Measurements from ENCODE around the gene GDPD5. TPM values are rescaled to one million over a fixed set of nuclear protein-coding genes. Genes with fewer than 3 reads are reported as not detected.

The GDPD5 gene
- polyA plus RNA-seq, 2 donors, result 1.9 to 3.0 TPM

DNA sequence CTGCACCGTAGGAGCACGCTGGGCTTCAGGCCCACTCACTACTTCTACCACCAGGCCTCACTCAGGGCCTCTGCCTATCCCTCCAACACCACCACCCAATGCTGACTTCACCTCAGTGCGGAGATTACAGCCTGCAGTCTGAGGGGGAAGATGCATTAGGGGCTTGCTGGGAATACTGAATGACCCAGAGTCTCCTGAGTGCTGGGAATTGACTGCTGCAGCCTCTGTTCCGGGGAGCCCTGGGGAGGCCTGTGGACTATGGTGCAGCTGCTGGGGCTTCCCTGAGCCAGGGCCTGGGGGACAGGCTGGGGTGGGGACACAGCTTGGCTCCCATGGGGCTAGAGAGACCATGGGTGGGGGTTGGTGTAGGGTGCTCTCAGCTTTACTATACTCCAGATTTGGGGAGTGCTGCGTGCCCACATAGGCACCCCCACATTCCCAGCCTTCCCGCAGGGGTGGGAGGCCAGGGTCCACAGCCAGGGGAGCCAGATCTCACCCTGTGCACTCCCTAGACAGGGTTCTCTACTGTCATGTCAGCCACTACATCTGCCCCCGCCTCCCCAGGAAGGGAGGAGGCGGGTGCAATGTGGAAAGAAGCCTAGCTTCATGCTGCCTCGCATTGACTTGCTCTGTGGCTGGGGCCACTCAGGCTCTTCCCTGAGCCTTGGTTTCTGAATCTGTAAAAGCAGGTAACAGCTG, 44.4 kb downstream of the GDPD5 start:
- no peaks in the 10 kb centered on the region for H3K27me3 ChIP-seq (ENCODE audit: control insufficient read depth in 1 of 2, insufficient read depth in 2 of 2, low read length in 2 of 2)
- 90 to 98% methylated on average over 9 of the region's 9 CpGs for WGBS, 2 donors
- H3K4me3 ChIP-seq (ENCODE audit: low read depth in 1 of 2, low read length in 2 of 2), result no peak overlapping the region
- no peaks in the 10 kb centered on the region for H3K36me3 ChIP-seq (ENCODE audit: control insufficient read depth in 2 of 2, insufficient read depth in 2 of 2, low read length in 1 of 2)
- no peak overlapping the region for H3K27ac ChIP-seq (ENCODE audit: low read depth in 2 of 2, low read length in 1 of 2)
- H3K4me1 ChIP-seq (ENCODE audit: control insufficient read depth in 2 of 2, insufficient read depth in 2 of 2, low read length in 1 of 2), result no peaks in the 10 kb centered on the region
- no peaks in the 10 kb centered on the region for H3K9me3 ChIP-seq (ENCODE audit: control insufficient read depth in 2 of 2, insufficient read depth in 1 of 2, low read depth in 1 of 2, low read length in 1 of 2)

DNA sequence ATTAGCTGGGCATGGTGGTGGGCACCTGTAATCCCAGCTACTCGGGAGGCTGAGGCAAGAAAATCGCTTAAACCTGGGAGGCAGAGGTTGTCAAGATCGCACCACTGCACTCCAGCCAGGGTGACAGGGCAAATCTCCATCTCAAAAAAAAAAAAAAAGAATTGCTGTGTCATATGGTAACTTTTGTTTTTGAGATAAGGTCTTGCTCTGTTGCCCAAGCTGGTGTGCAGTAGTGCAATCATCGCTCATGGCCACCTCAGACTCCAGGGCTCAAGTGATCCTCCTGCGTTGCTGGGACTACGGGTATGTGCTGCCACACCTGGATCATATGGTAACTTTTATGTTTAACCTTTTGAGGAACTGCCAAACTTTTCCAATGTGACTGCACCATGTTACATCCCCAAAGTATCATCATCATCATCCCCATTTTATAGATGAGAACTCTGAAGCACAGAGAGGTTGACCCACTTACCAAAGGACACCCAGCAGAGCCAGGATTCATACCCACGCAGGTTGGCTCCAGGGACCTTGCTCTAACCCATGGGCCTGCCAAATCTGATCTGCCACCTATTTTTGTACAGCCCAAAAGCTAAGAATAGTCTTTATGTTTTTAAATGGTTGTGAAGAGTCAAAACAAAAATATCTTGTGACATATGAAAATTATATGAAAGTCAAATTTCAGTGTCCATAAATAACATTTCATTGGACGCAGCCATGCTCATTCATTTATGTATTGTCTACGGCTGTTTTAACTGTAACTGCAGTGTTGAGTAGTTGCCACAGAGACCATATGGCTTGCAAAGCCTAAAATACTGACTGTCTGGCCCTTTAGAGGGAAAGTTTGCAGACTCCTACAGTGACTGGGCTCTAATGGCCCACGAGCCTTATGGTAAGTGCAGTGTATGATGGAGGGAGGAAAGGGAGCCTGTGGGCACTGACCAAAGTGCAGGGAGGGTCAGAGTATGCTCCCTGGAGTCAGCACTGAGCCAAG, 45.3 kb downstream of the GDPD5 start:
- no peaks in the 10 kb centered on the region for H3K27me3 ChIP-seq (ENCODE audit: control insufficient read depth in 1 of 2, insufficient read depth in 2 of 2, low read length in 2 of 2)
- WGBS, 2 donors, result 86 to 89% methylated on average over 10 of the region's 10 CpGs
- no peaks in the 10 kb centered on the region for H3K36me3 ChIP-seq (ENCODE audit: control insufficient read depth in 2 of 2, insufficient read depth in 2 of 2, low read length in 1 of 2)
- H3K4me1 ChIP-seq (ENCODE audit: control insufficient read depth in 2 of 2, insufficient read depth in 2 of 2, low read length in 1 of 2), result peaks cover 3 to 6% of the 10 kb centered on the region in 2 donors
- H3K27ac ChIP-seq (ENCODE audit: low read depth in 2 of 2, low read length in 1 of 2), result no peak overlapping the region
- H3K4me3 ChIP-seq (ENCODE audit: low read depth in 1 of 2, low read length in 2 of 2), result no peak overlapping the region
- no peaks in the 10 kb centered on the region for H3K9me3 ChIP-seq (ENCODE audit: control insufficient read depth in 2 of 2, insufficient read depth in 1 of 2, low read depth in 1 of 2, low read length in 1 of 2)

DNA sequence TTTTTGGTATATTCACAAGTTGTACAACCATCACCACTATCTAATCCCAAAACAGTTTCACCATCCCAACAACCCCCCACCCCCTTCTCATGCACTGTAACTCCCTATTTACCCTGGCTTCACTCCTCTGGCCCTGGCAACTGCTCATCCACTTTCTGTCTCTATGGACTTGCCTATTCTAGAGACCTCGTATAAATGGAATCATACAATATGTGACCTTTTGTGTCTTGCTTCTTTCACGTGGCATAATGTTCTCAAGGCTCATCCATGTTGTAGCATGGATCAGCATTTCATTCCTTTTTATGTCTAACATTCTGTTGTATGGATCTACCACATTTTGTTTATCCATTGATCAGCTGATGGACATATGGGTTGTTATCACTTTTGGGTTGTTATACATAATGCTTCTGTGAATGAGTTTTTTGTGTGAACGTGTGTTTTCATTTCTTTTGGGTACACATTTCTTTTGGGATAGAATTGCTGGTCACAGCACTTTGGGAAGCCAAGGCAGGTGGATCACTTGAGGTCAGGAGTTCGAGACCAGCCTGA, 46.1 kb downstream of the GDPD5 start:
- WGBS, 2 donors, result 73 to 74% methylated on average over 4 of the region's 4 CpGs
- no peaks in the 10 kb centered on the region for H3K9me3 ChIP-seq (ENCODE audit: control insufficient read depth in 2 of 2, insufficient read depth in 1 of 2, low read depth in 1 of 2, low read length in 1 of 2)
- peaks cover 4 to 6% of the 10 kb centered on the region in 2 donors for H3K4me1 ChIP-seq (ENCODE audit: control insufficient read depth in 2 of 2, insufficient read depth in 2 of 2, low read length in 1 of 2)
- no peak overlapping the region for H3K4me3 ChIP-seq (ENCODE audit: low read depth in 1 of 2, low read length in 2 of 2)
- H3K27me3 ChIP-seq (ENCODE audit: control insufficient read depth in 1 of 2, insufficient read depth in 2 of 2, low read length in 2 of 2), result no peaks in the 10 kb centered on the region
- no peaks in the 10 kb centered on the region for H3K36me3 ChIP-seq (ENCODE audit: control insufficient read depth in 2 of 2, insufficient read depth in 2 of 2, low read length in 1 of 2)
- H3K27ac ChIP-seq (ENCODE audit: low read depth in 2 of 2, low read length in 1 of 2), result no peak overlapping the region

DNA sequence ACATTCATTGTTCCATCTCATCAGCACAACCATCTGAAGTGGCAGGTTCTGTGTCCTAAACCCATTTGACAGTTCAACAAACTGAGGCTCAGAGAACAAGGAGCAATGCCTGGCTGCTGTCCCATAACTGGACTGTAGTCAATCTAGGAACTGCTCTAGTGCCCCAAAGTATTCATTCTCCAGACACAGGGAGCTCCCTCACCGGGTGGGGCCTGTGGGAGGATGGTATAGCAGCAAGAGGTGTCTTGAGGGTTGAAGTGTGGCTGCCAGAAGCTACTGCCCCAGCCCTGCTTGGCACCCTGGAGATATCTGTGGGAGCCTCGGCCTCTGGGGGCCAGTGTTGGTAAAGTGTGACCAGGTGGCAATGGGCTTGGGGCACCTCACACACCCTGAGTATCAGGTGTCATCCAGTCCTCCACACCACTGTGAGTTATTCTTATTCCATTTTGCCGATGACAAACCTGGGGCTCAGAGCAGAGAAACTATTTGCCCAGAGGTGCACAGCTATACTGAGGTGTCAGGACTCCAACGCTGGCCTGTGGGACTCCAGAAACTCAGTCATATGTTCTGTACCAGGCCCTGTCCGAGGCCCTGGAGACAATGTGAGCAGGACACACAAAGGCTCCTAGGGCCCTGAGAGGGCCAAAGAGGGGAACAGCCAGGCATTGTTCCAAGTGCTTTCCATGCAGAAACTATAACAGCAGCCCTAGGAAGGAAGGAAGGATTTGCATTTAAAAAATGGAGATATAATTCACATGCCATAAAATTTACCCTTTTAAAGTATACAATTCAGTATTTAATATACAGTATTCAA, 46.8 kb downstream of the GDPD5 start:
- H3K27me3 ChIP-seq (ENCODE audit: control insufficient read depth in 1 of 2, insufficient read depth in 2 of 2, low read length in 2 of 2), result no peaks in the 10 kb centered on the region
- H3K4me3 ChIP-seq (ENCODE audit: low read depth in 1 of 2, low read length in 2 of 2), result no peak overlapping the region
- H3K4me1 ChIP-seq (ENCODE audit: control insufficient read depth in 2 of 2, insufficient read depth in 2 of 2, low read length in 1 of 2), result peaks cover 4 to 6% of the 10 kb centered on the region in 2 donors
- no peaks in the 10 kb centered on the region for H3K36me3 ChIP-seq (ENCODE audit: control insufficient read depth in 2 of 2, insufficient read depth in 2 of 2, low read length in 1 of 2)
- H3K27ac ChIP-seq (ENCODE audit: low read depth in 2 of 2, low read length in 1 of 2), result no peak overlapping the region
- no peaks in the 10 kb centered on the region for H3K9me3 ChIP-seq (ENCODE audit: control insufficient read depth in 2 of 2, insufficient read depth in 1 of 2, low read depth in 1 of 2, low read length in 1 of 2)
- 73 to 77% methylated on average over 5 of the region's 5 CpGs for WGBS, 2 donors

DNA sequence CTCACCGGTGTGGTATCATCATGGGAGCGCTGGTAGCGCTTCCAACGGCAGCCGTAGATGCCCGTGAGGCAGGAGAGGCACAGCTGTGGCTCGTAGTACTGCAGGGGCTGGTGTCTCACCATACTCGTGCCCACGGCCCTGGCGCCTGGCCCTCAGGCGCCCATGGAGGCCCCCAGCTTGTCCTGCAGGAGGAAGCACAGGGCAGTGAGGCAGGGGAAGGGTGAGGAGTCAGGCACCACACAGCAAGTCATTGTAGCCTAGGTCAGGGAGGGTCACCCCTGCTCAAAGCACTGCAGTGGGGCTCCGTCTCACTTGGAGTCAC, 48.2 kb downstream of the GDPD5 start:
- no peaks in the 10 kb centered on the region for H3K36me3 ChIP-seq (ENCODE audit: control insufficient read depth in 2 of 2, insufficient read depth in 2 of 2, low read length in 1 of 2)
- H3K27ac ChIP-seq (ENCODE audit: low read depth in 2 of 2, low read length in 1 of 2), result no peak overlapping the region
- H3K4me1 ChIP-seq (ENCODE audit: control insufficient read depth in 2 of 2, insufficient read depth in 2 of 2, low read length in 1 of 2), result peaks cover 4 to 6% of the 10 kb centered on the region in 2 donors
- H3K9me3 ChIP-seq (ENCODE audit: control insufficient read depth in 2 of 2, insufficient read depth in 1 of 2, low read depth in 1 of 2, low read length in 1 of 2), result no peaks in the 10 kb centered on the region
- no peaks in the 10 kb centered on the region for H3K27me3 ChIP-seq (ENCODE audit: control insufficient read depth in 1 of 2, insufficient read depth in 2 of 2, low read length in 2 of 2)
- H3K4me3 ChIP-seq (ENCODE audit: low read depth in 1 of 2, low read length in 2 of 2), result no peak overlapping the region
- 80% methylated on average over 11 to 12 of the region's 12 CpGs for WGBS, 2 donors

GRCh38 chr11:75476739-75477613, 48.8 kb downstream of the GDPD5 start:
- WGBS, 2 donors, result 48 to 59% methylated on average over 10 of the region's 10 CpGs

GRCh38 chr11:75475767-75476650, 49.7 kb downstream of the GDPD5 start:
- H3K36me3 ChIP-seq (ENCODE audit: control insufficient read depth in 2 of 2, insufficient read depth in 2 of 2, low read length in 1 of 2), result no peaks in the 10 kb centered on the region
- H3K27ac ChIP-seq (ENCODE audit: low read depth in 2 of 2, low read length in 1 of 2), result peak overlapping the region in 1 of 2 donors; percentile 38
- no peaks in the 10 kb centered on the region for H3K9me3 ChIP-seq (ENCODE audit: control insufficient read depth in 2 of 2, insufficient read depth in 1 of 2, low read depth in 1 of 2, low read length in 1 of 2)
- no peak overlapping the region for H3K4me3 ChIP-seq (ENCODE audit: low read depth in 1 of 2, low read length in 2 of 2)
- 68 to 69% methylated on average over 9 of the region's 9 CpGs for WGBS, 2 donors
- H3K27me3 ChIP-seq (ENCODE audit: control insufficient read depth in 1 of 2, insufficient read depth in 2 of 2, low read length in 2 of 2), result no peaks in the 10 kb centered on the region
- H3K4me1 ChIP-seq (ENCODE audit: control insufficient read depth in 2 of 2, insufficient read depth in 2 of 2, low read length in 1 of 2), result peaks cover 4 to 6% of the 10 kb centered on the region in 2 donors

More at GRCh38 chr11:75476739-75477613, 48.8 kb downstream of the GDPD5 start:
- no peaks in the 10 kb centered on the region for H3K27me3 ChIP-seq (ENCODE audit: control insufficient read depth in 1 of 2, insufficient read depth in 2 of 2, low read length in 2 of 2)
- H3K9me3 ChIP-seq (ENCODE audit: control insufficient read depth in 2 of 2, insufficient read depth in 1 of 2, low read depth in 1 of 2, low read length in 1 of 2), result no peaks in the 10 kb centered on the region
- H3K4me1 ChIP-seq (ENCODE audit: control insufficient read depth in 2 of 2, insufficient read depth in 2 of 2, low read length in 1 of 2), result peaks cover 4 to 6% of the 10 kb centered on the region in 2 donors
- no peak overlapping the region for H3K27ac ChIP-seq (ENCODE audit: low read depth in 2 of 2, low read length in 1 of 2)
- no peaks in the 10 kb centered on the region for H3K36me3 ChIP-seq (ENCODE audit: control insufficient read depth in 2 of 2, insufficient read depth in 2 of 2, low read length in 1 of 2)
- H3K4me3 ChIP-seq (ENCODE audit: low read depth in 1 of 2, low read length in 2 of 2), result no peak overlapping the region

Measured in esophagus (tissue), 2 donors.